HCT116 (cell line): ENCODE data around the gene MCC. TPM values are rescaled to one million over a fixed set of nuclear protein-coding genes. Genes with fewer than 3 reads are reported as not detected.

Source experiments
- ATAC-seq: fragments of 200-7000 bp; cut with Tn5 transposase; 2 replicates; pipeline ENCODE4 v1.9.1; 2020; ENCODE audit warnings: mild to moderate bottlenecking, moderate library complexity
- BruUV-seq: library from RNA; stranded (reverse); fragments of 400-500 nt; replicated peaks from 2 replicates; lab custom pipeline; 2021; lab: Mats Ljungman, UMichigan
- CTCF ChIA-PET: fragments of 300-600 bp; sonication (Branson Sonifier 250); formaldehyde crosslinking; loops from one replicate; lab custom pipeline; 2021; ENCODE audit warnings: antibody characterized with exemption; lab: Charles Lee
- POLR2A ChIA-PET: fragments of 300-600, 350-600 bp; sonication (Branson Sonifier 250); formaldehyde crosslinking; loops from one replicate; lab custom pipeline; 2021; ENCODE audit warnings: antibody characterized with exemption; lab: Charles Lee
- RAD21 ChIA-PET, 2 experiments: fragments of 300-600 bp; sonication (Branson Sonifier 250); formaldehyde crosslinking; loops; one replicate each; lab custom pipeline; 2023; ENCODE audit warnings: low total read pairs in 2 of 2; ENCODE audit not compliant: uncharacterized antibody in 2 of 2, unreplicated experiment in 2 of 2, low non-redundant PET in 1 of 2; lab: Charles Lee
- DNase-seq: peaks from one replicate; pipeline ENCODE4 v3.0.0-alpha.2; 2010; ENCODE audit warnings: low read depth, low spot score
- H2AFZ ChIP-seq: fragments of 200-600 bp; shearing (Covaris generic), sonication (generic); 2 replicates; pipeline ENCODE4 v1.6.1; 2017; ENCODE audit warnings: low read depth, mixed run types, mixed read lengths, antibody characterized with exemption, low read length; ENCODE audit not compliant: poor library complexity, severe bottlenecking
- H3K27ac ChIP-seq: 2 replicates; pipeline ENCODE4 v1.5.1; 2012; ENCODE audit warnings: low read depth, low read length
- H3K27me3 ChIP-seq: fragments of 200-600 bp; sonication (generic); 2 replicates; pipeline ENCODE4 v1.6.1; 2016; ENCODE audit warnings: mixed run types, low read length, mixed read lengths; ENCODE audit not compliant: insufficient read depth
- H3K36me3 ChIP-seq, 2 experiments: fragments of 200-500 bp in 1 of 2; fragments of 200-600 bp in 1 of 2; sonication (Bioruptor generic) in 1 of 2; sonication (generic) in 1 of 2; 2 replicates each; pipeline versions ENCODE4 v1.5.1 to v1.6.1; 2014 to 2016; ENCODE audit warnings: low read length in 2 of 2, inconsistent platforms in 1 of 2, mixed read lengths in 1 of 2, mixed run types in 1 of 2; ENCODE audit not compliant: insufficient read depth in 2 of 2, control insufficient read depth in 1 of 2
- H3K4me1 ChIP-seq, 2 experiments: fragments of 200-600 bp in 1 of 2; sonication (generic) in 1 of 2; 2 replicates each; pipeline versions ENCODE4 v1.5.1 to v1.6.1; 2012 to 2017; ENCODE audit warnings: low read length in 2 of 2, inconsistent platforms in 1 of 2, mild to moderate bottlenecking in 1 of 2, mixed read lengths in 1 of 2, mixed run types in 1 of 2, moderate library complexity in 1 of 2; ENCODE audit not compliant: insufficient read depth in 2 of 2, control insufficient read depth in 1 of 2
- H3K4me2 ChIP-seq: fragments of 200-600 bp; sonication (generic); 2 replicates; pipeline ENCODE4 v1.6.1; 2017; ENCODE audit warnings: mixed run types, low read length, mixed read lengths
- H3K4me3 ChIP-seq, 2 experiments: fragments of 200-600 bp in 1 of 2; sonication (generic) in 1 of 2; replicated peaks in 1 of 2; 2 replicates each; pipeline ENCODE4 v1.5.1; 2011 to 2016; ENCODE audit warnings: low read length in 2 of 2, control low read depth in 1 of 2, low read depth in 1 of 2, mild to moderate bottlenecking in 1 of 2, mixed read lengths in 1 of 2, mixed run types in 1 of 2
- H3K79me2 ChIP-seq: fragments of 200-600 bp; sonication (generic); 2 replicates; pipeline ENCODE4 v1.6.1; 2017; ENCODE audit warnings: mild to moderate bottlenecking, mixed run types, low read length, moderate library complexity, mixed read lengths; ENCODE audit not compliant: insufficient read depth
- H3K9ac ChIP-seq: fragments of 200-600 bp; sonication (generic); 2 replicates; pipeline ENCODE4 v1.6.1; 2016; ENCODE audit warnings: low read length, mixed read lengths
- H3K9me2 ChIP-seq: fragments of 200-600 bp; sonication (generic), shearing (Covaris generic); 2 replicates; pipeline ENCODE4 v1.6.1; 2017; ENCODE audit warnings: mixed run types, mild to moderate bottlenecking, moderate library complexity; ENCODE audit not compliant: insufficient read depth
- H3K9me3 ChIP-seq, 2 experiments: fragments of 200-500 bp in 1 of 2; fragments of 200-600 bp in 1 of 2; sonication (Bioruptor generic) in 1 of 2; sonication (generic) in 1 of 2; 2 replicates each; pipeline ENCODE4 v1.6.1; 2014 to 2017; ENCODE audit warnings: low read length in 2 of 2, mixed read lengths in 2 of 2, inconsistent platforms in 1 of 2, low read depth in 1 of 2, mild to moderate bottlenecking in 1 of 2, mixed run types in 1 of 2, moderate library complexity in 1 of 2; ENCODE audit not compliant: control insufficient read depth in 1 of 2, insufficient read depth in 1 of 2
- H4K20me1 ChIP-seq: fragments of 200-600 bp; sonication (generic), shearing (Covaris generic); 2 replicates; pipeline ENCODE4 v1.6.1; 2017; ENCODE audit warnings: mixed run types, mild to moderate bottlenecking, moderate library complexity; ENCODE audit not compliant: insufficient read depth
- CBX3 ChIP-seq: IDR thresholded peaks from 2 replicates; pipeline ENCODE4 v1.6.1; 2012; ENCODE audit warnings: low read depth
- EGR1 ChIP-seq: IDR thresholded peaks from 2 replicates; pipeline ENCODE4 v1.6.1; 2012; ENCODE audit warnings: low read depth
- ELF1 ChIP-seq: IDR thresholded peaks from 2 replicates; pipeline ENCODE4 v1.6.1; 2012; ENCODE audit warnings: low read depth, borderline replicate concordance
- EZH2 ChIP-seq: fragments of 200-600 bp; sonication (generic); IDR thresholded peaks from 2 replicates; pipeline ENCODE4 v1.6.1; 2017; ENCODE audit warnings: antibody characterized with exemption, mixed run types
- EZH2phosphoT487 ChIP-seq: fragments of 200-600 bp; IDR thresholded peaks from 2 replicates; pipeline ENCODE4 v1.6.1; 2018; ENCODE audit warnings: antibody characterized with exemption, borderline replicate concordance
- JUND ChIP-seq: IDR thresholded peaks from 2 replicates; pipeline ENCODE4 v1.6.1; 2012
- MAX ChIP-seq: IDR thresholded peaks from 2 replicates; pipeline ENCODE4 v1.6.1; 2012
- POLR2AphosphoS5 ChIP-seq: IDR thresholded peaks from 2 replicates; pipeline ENCODE4 v1.6.1; 2011; ENCODE audit warnings: mild to moderate bottlenecking, low read depth, low read length, moderate library complexity
- RAD21 ChIP-seq: IDR thresholded peaks from 2 replicates; pipeline ENCODE4 v1.6.1; 2012; ENCODE audit warnings: low read depth, mild to moderate bottlenecking
- REST ChIP-seq: IDR thresholded peaks from 2 replicates; pipeline ENCODE4 v1.6.1; 2012; ENCODE audit warnings: low read depth
- SIN3A ChIP-seq: IDR thresholded peaks from 2 replicates; pipeline ENCODE4 v1.6.1; 2012; ENCODE audit warnings: low read depth
- SP1 ChIP-seq: IDR thresholded peaks from 2 replicates; pipeline ENCODE4 v1.6.1; 2012; ENCODE audit warnings: low read depth
- YY1 ChIP-seq: IDR thresholded peaks from 2 replicates; pipeline ENCODE4 v1.6.1; 2011; ENCODE audit warnings: low read length, low read depth, moderate library complexity, mild to moderate bottlenecking; ENCODE audit not compliant: insufficient replicate concordance; ENCODE audit errors: extremely low read depth
- ZFX ChIP-seq: fragments of 450-650 bp; IDR thresholded peaks from 2 replicates; pipeline ENCODE4 v1.6.1; 2017
- ZNF274 ChIP-seq: fragments of 200-500 bp; sonication (Bioruptor generic); IDR thresholded peaks from 2 replicates; pipeline ENCODE4 v1.6.1; 2014; ENCODE audit warnings: mild to moderate bottlenecking, low read depth, low read length, inconsistent platforms
- intact Hi-C: fragments of 100-400 bp; cut with micrococcal nuclease; formaldehyde crosslinking; loops from 2 replicates; pipeline ENCODE4 v1.10.0; 2022
- total RNA-seq: library from RNA; stranded (reverse); gene quantifications from one replicate; pipeline ENCODE4 v1.2.1, GENCODE V29; 2021; ENCODE audit not compliant: unreplicated experiment

Gene MCC
- total RNA-seq, 1 experiment from 2014 or later = 20.1 TPM

- Histone ChIP-seq H3K4me1 (peaks cover 13 to 36% of the 10 kb centered on the region in 2 experiments), H3K4me3 (no peak overlapping the region), H3K9me3 (no peaks in the 10 kb centered on the region), H3K36me3 (no peaks in the 10 kb centered on the region), H3K9me2 (no peaks in the 10 kb centered on the region), H3K9ac (no peak overlapping the region), H3K27me3 (no peaks in the 10 kb centered on the region), H3K27ac (no peak overlapping the region), H3K79me2 (no peaks in the 10 kb centered on the region), H3K4me2 (no peak overlapping the region), H2AFZ (no peak overlapping the region), H4K20me1 (no peaks in the 10 kb centered on the region)
- intact Hi-C loops = loop anchor here (5.0 kb wide), 1 partner anchor 303 kb away; the partner anchor contains the start of gene YTHDC2
- BruUV-seq = no TSS peak
- no peak for ATAC-seq
- RAD21 ChIA-PET = no interaction called here
- CTCF ChIA-PET = no interaction called here
- TF ChIP-seq YY1 (no peak), CBX3 (no peak), ZFX (no peak), SP1 (no peak), ZNF274 (no peak), EZH2phosphoT487 (no peak), REST (no peak), ELF1 (no peak), RAD21 (no peak), EZH2 (no peak), SIN3A (no peak), MAX (no peak), EGR1 (no peak), JUND (no peak), POLR2AphosphoS5 (no peak)
- no peak for DNase-seq
- POLR2A ChIA-PET = no interaction called here
Observed at GRCh38 chr5:113209498-113209897, 278.8 kb downstream of the MCC start.
